HepG2 (cell line): ENCODE measurements around the gene METTL25. TPM values are rescaled to one million over a fixed set of nuclear protein-coding genes. Genes with fewer than 3 reads are reported as not detected.

Experiments
- AHDC1 ChIP-seq: sonication (generic); formaldehyde crosslinking; IDR thresholded peaks from 2 replicates; pipeline ENCODE4 v1.5.1; 2020; ENCODE audit warnings: mild to moderate bottlenecking, missing genetic modification reagents, borderline replicate concordance
- ARNT ChIP-seq: fragments of 450-650 bp; IDR thresholded peaks from 2 replicates; pipeline ENCODE4 v1.6.1; 2017
- BATF2 ChIP-seq: sonication (generic); formaldehyde crosslinking; IDR thresholded peaks from 2 replicates; pipeline ENCODE4 v1.8.0; 2022; ENCODE audit warnings: mild to moderate bottlenecking, missing genetic modification reagents, moderate library complexity
- BCL6 ChIP-seq: IDR thresholded peaks from 2 replicates; pipeline ENCODE4 v1.6.1; 2016; ENCODE audit warnings: missing genetic modification reagents, missing compliant biosample characterization
- CCAR2 ChIP-seq: fragments of 200-400 bp; formaldehyde crosslinking; optimal IDR thresholded peaks from 2 replicates; pipeline ENCODE3; 2018; ENCODE audit warnings: low read depth, mild to moderate bottlenecking, low read length, moderate library complexity
- DPF2 ChIP-seq: sonication (generic); formaldehyde crosslinking; IDR thresholded peaks from 2 replicates; pipeline ENCODE4 v1.4.0; 2020; ENCODE audit warnings: mild to moderate bottlenecking, low read depth, missing genetic modification reagents, borderline replicate concordance
- ELF4 ChIP-seq: sonication (generic); formaldehyde crosslinking; IDR thresholded peaks from 2 replicates; pipeline ENCODE4 v1.5.0; 2020; ENCODE audit warnings: missing genetic modification reagents, mild to moderate bottlenecking, moderate library complexity, borderline replicate concordance
- FLYWCH1 ChIP-seq: sonication (generic); formaldehyde crosslinking; IDR thresholded peaks from 2 replicates; pipeline ENCODE4 v1.8.1; 2023; ENCODE audit warnings: mild to moderate bottlenecking, missing genetic modification reagents
- HOXA5 ChIP-seq: sonication (generic); formaldehyde crosslinking; IDR thresholded peaks from 2 replicates; pipeline ENCODE4 v1.4.0; 2020; ENCODE audit warnings: missing genetic modification reagents
- IRF1 ChIP-seq: sonication (generic); formaldehyde crosslinking; IDR thresholded peaks from 2 replicates; pipeline ENCODE4 v1.4.0; 2020; ENCODE audit warnings: low read depth, mild to moderate bottlenecking, missing genetic modification reagents
- MBNL3 ChIP-seq: fragments of 250-450 bp; sonication (Bioruptor Pico); conservative IDR thresholded peaks from 2 replicates; pipeline ENCODE4 v1.8.0; 2022; ENCODE audit warnings: mild to moderate bottlenecking, inconsistent platforms
- RAD51 ChIP-seq: fragments of 450-650 bp; IDR thresholded peaks from 2 replicates; pipeline ENCODE4 v1.6.1; 2016; ENCODE audit warnings: borderline replicate concordance
- RBAK ChIP-seq: sonication (generic); formaldehyde crosslinking; IDR thresholded peaks from 2 replicates; pipeline ENCODE4 v1.5.1; 2020; ENCODE audit warnings: mild to moderate bottlenecking, missing genetic modification reagents
- RCOR2 ChIP-seq: IDR thresholded peaks from 2 replicates; pipeline ENCODE4 v1.6.1; 2016; ENCODE audit warnings: missing biosample characterization, missing genetic modification reagents
- RFX3 ChIP-seq: IDR thresholded peaks from 2 replicates; pipeline ENCODE4 v1.6.1; 2016; ENCODE audit warnings: missing biosample characterization, missing genetic modification reagents
- TOE1 ChIP-seq: sonication (generic); formaldehyde crosslinking; IDR thresholded peaks from 2 replicates; pipeline ENCODE4 v1.4.0; 2020; ENCODE audit warnings: mild to moderate bottlenecking, missing genetic modification reagents
- YEATS4 ChIP-seq: sonication (generic); formaldehyde crosslinking; IDR thresholded peaks from 2 replicates; pipeline ENCODE4 v1.4.0; 2020; ENCODE audit warnings: missing genetic modification reagents, borderline replicate concordance
- ZIK1 ChIP-seq: sonication (generic); formaldehyde crosslinking; IDR thresholded peaks from 2 replicates; pipeline ENCODE4 v1.5.0; 2020; ENCODE audit warnings: mild to moderate bottlenecking, low read depth, missing genetic modification reagents, borderline replicate concordance
- ZNF30 ChIP-seq: sonication (generic); formaldehyde crosslinking; IDR thresholded peaks from 2 replicates; pipeline ENCODE4 v1.5.0; 2020; ENCODE audit warnings: mild to moderate bottlenecking, missing genetic modification reagents
- ZNF552 ChIP-seq: sonication (generic); formaldehyde crosslinking; IDR thresholded peaks from 2 replicates; pipeline ENCODE4 v1.9.0; 2022; ENCODE audit warnings: missing genetic modification reagents, mild to moderate bottlenecking, borderline replicate concordance
- ZNF776 ChIP-seq: sonication (generic); formaldehyde crosslinking; IDR thresholded peaks from 2 replicates; pipeline ENCODE4 v1.4.0; 2020; ENCODE audit warnings: mild to moderate bottlenecking, missing genetic modification reagents
- ZNF883 ChIP-seq: sonication (generic); formaldehyde crosslinking; IDR thresholded peaks from 2 replicates; pipeline ENCODE4 v1.5.1; 2020; ENCODE audit warnings: mild to moderate bottlenecking, missing genetic modification reagents; ENCODE audit errors: not compliant biosample characterization
- ZSCAN25 ChIP-seq: sonication (generic); formaldehyde crosslinking; IDR thresholded peaks from 2 replicates; pipeline ENCODE4 v1.8.0; 2022; ENCODE audit warnings: mild to moderate bottlenecking, missing genetic modification reagents
- polyA plus RNA-seq, 8 experiments: library from polyadenylated mRNA; depleted of rRNA in 3 of 8; stranded (reverse) in 7 of 8; unstranded in 1 of 8; fragments of >200 nt; fragmentation: Illumina TruSeq in 4 of 8; extraction: Trizol in 4 of 8; gene quantifications; 2 replicates each; pipeline versions ENCODE4 v1.2.1 to v1.2.3, GENCODE V29; 2011 to 2016; ENCODE audit warnings: low read depth in 4 of 8, missing spikeins in 1 of 8, mixed read lengths in 1 of 8; ENCODE audit not compliant: insufficient read depth in 1 of 8
- total RNA-seq, 5 experiments: library from RNA; depleted of rRNA; stranded (reverse); fragments of >200 nt; fragmentation: Illumina TruSeq; extraction: Trizol; gene quantifications; 2 replicates each; pipeline ENCODE4 v1.2.3, GENCODE V29; 2016; ENCODE audit warnings: low read depth in 1 of 5

The METTL25 gene
- total and polyA plus RNA-seq, 2 of the 13 experiments (the other 11 are each of a cell fraction or from before 2014, with no cell fraction given): 2.2 to 7.8 TPM

GRCh38 chr12:82358200-82359114 lies at the start of gene METTL25, which contains the start of gene CCDC59 (continued):
- TF ChIP-seq BCL6 (CRISPR knock-in tag): peak; percentile 54
- TF ChIP-seq ARNT: no peak
- peak; percentile 85 for TF ChIP-seq ZNF883 (CRISPR knock-in tag)
- TF ChIP-seq RFX3 (CRISPR knock-in tag): no peak
- 0 out of 2 replicates have a peak, but pooled peaks have one; percentile 51 for TF ChIP-seq DPF2 (CRISPR knock-in tag)
- no peak for TF ChIP-seq FLYWCH1 (CRISPR knock-in tag)
- no peak for TF ChIP-seq RCOR2 (CRISPR knock-in tag)
- TF ChIP-seq YEATS4 (CRISPR knock-in tag): peak; percentile 88
- 0 out of 2 replicates have a peak, but pooled peaks have one; percentile 1 for TF ChIP-seq IRF1 (CRISPR knock-in tag)
- TF ChIP-seq TOE1 (CRISPR knock-in tag): peak; percentile 69; the same call in 1 of the 2 replicates
- TF ChIP-seq ZNF30 (CRISPR knock-in tag): 0 out of 2 replicates have a peak, but pooled peaks have one; percentile 75
- TF ChIP-seq ELF4: no peak
- TF ChIP-seq ZIK1 (CRISPR knock-in tag): peak; percentile 87
- TF ChIP-seq ZNF552 (CRISPR knock-in tag): peak; percentile 68; the same call in 1 of the 2 replicates
- peak; percentile 60 for TF ChIP-seq ZSCAN25 (CRISPR knock-in tag)
- TF ChIP-seq HOXA5 (CRISPR knock-in tag): peak; percentile 96
- no peak; the same call in 1 of the 2 replicates for TF ChIP-seq ZNF776 (CRISPR knock-in tag)
- TF ChIP-seq RAD51: no peak
- no peak for TF ChIP-seq RBAK
- TF ChIP-seq AHDC1 (CRISPR knock-in tag): peak; percentile 72; the same call in 1 of the 2 replicates
- 0 out of 2 replicates have a peak, but pooled peaks have one; percentile 48 for TF ChIP-seq MBNL3 (CRISPR knock-in tag)
- TF ChIP-seq CCAR2: peak; percentile 78
- TF ChIP-seq BATF2 (CRISPR knock-in tag): no peak
